BLaER1 treated with 17β-estradiol and CSF1 and Interleukin-3, amounts not matched to agents 10 nM and 100 nM (cell line): ENCODE data around the gene TAGLN2.
A peak's percentile ranks its signal among the peaks of the same experiment; 100 is the strongest.

Experiments used
- H3K27ac ChIP-seq, 11 experiments: shearing (Covaris generic); formaldehyde crosslinking; 2 replicates each; pipeline ENCODE4 v1.8.1; 2022
- H3K27me3 ChIP-seq, 11 experiments: shearing (Covaris generic); formaldehyde crosslinking; 2 replicates each; pipeline ENCODE4 v1.8.1; 2022
- H3K36me3 ChIP-seq, 11 experiments: shearing (Covaris generic); formaldehyde crosslinking; 2 replicates each; pipeline ENCODE4 v1.8.1; 2022
- H3K4me1 ChIP-seq, 10 experiments: shearing (Covaris generic); formaldehyde crosslinking; 2 replicates each; pipeline ENCODE4 v1.8.1; 2022
- H3K4me2 ChIP-seq, 11 experiments: shearing (Covaris generic); formaldehyde crosslinking; 2 replicates each; pipeline ENCODE4 v1.8.1; 2022
- H3K4me3 ChIP-seq, 10 experiments: shearing (Covaris generic); formaldehyde crosslinking; 2 replicates each; pipeline ENCODE4 v1.8.1; 2022
- H3K9ac ChIP-seq, 11 experiments: shearing (Covaris generic); formaldehyde crosslinking; 2 replicates each; pipeline ENCODE4 v1.8.1; 2022
- H3K9me3 ChIP-seq, 11 experiments: shearing (Covaris generic); formaldehyde crosslinking; replicated peaks in 1 of 11; 2 replicates each; pipeline ENCODE4 v1.8.1; 2022
- H4K20me1 ChIP-seq, 11 experiments: shearing (Covaris generic); formaldehyde crosslinking; 2 replicates each; pipeline ENCODE4 v1.8.1; 2022
- Cebpa-rat ChIP-seq, 11 experiments: shearing (Covaris generic); IDR thresholded peaks; 2 replicates each; pipeline ENCODE4 v1.8.1; 2022

Gene TAGLN2

DNA sequence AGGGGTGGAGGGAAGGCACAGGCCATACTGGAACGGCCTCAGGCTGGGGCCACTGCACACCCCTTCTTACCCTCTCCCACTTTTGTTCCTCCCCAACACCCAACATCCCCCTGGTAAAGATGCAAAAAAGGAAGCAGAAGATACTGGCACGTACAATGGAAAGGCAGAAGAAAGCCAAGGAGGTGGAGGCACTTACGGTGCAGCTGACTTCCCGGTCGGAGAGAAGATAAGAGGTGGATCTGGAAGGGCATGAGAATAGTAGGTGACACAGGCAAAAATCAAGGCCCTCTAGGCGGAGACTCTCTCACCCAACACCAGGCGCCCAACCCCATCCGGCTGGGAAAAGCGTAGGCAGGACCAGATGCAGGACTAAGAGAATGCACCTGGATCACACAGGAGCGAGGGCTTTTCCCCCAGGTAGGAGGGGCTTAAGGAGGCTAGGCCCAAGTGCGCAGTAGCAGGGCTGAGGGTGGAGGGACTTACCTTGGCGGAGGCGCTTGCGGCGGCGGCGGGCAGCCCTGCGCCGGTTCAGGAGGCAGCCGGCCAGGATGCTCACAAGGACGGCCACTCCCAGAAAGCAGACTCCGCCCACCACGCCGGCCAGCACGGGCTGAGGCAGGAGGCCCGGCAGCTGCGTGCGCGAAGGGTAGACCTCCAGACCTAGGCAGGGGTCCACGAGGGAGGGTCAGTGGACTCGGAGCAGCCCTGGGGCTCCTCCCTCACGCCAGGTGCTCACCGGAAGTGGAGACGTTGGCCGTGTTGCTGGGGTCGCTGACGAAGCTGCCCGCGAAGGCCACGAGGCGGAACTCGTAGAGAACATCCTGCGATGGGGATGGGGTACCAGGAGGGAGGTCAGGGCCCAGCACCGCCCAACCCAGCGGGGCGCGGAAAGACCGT, 4.1 kb upstream of the TAGLN2 start:
- H3K9ac ChIP-seq, result no peak overlapping the region
- no peaks in the 10 kb centered on the region for H3K9me3 ChIP-seq
- no peak overlapping the region for H3K4me3 ChIP-seq
- H3K4me1 ChIP-seq, result peaks cover 8 to 32% (median 30%) of the 10 kb centered on the region in 10 experiments
- no peak for TF ChIP-seq Cebpa-rat (IDR thresholded peaks at IDR 0.05)
- H3K36me3 ChIP-seq, result peaks cover 0 to 36% (median 0%) of the 10 kb centered on the region in 11 experiments; a peak in 7 of 22 replicates
- no peaks in the 10 kb centered on the region for H3K27me3 ChIP-seq
- no peak overlapping the region for H3K4me2 ChIP-seq
- no peak overlapping the region for H3K27ac ChIP-seq
- H4K20me1 ChIP-seq, result peaks cover 0 to 18% (median 4%) of the 10 kb centered on the region in 11 experiments; a peak in 10 of 22 replicates

DNA sequence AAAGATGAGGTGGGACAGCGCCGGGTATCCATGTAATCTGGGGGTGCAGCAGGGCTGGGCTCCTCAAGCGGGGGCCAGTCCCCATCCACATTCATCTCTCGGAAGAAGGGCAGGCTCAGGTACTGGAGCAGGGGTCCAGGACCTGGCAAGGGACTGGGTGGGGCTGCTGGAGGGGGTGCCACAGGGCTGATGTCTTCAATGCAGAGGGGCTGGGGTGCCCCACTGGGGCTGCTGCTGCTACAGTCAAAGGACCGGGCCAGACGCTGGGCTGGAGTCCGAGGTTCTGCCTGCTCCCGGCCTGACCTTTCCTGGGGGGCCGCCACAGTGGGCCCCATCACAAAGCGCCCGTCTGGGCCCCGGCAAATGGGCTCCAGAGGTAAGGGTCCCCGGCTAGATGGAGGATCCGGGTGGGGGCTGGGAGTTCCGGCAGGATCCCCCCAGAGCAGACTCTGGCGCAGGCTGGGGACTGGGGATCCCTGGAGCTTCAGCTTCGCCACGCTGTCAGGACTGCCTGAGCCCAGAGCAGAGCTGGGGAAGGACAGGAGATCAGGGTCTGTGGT, 3.3 kb upstream of the TAGLN2 start:
- H3K27ac ChIP-seq, result no peak overlapping the region
- no peak for TF ChIP-seq Cebpa-rat (IDR thresholded peaks at IDR 0.05)
- 0 out of 22 replicates have a peak overlapping the region, but pooled peaks of 1 of the 11 experiments have one; percentile 3 for H3K9ac ChIP-seq
- H3K36me3 ChIP-seq, result peaks cover 0 to 36% (median 0%) of the 10 kb centered on the region in 11 experiments; a peak in 7 of 22 replicates
- H4K20me1 ChIP-seq, result peaks cover 0 to 20% (median 10%) of the 10 kb centered on the region in 11 experiments; a peak in 16 of 22 replicates
- H3K4me3 ChIP-seq, result no peak overlapping the region
- no peaks in the 10 kb centered on the region for H3K9me3 ChIP-seq
- peaks cover 8 to 29% (median 24%) of the 10 kb centered on the region in 10 experiments for H3K4me1 ChIP-seq
- H3K27me3 ChIP-seq, result no peaks in the 10 kb centered on the region
- no peak overlapping the region for H3K4me2 ChIP-seq

DNA sequence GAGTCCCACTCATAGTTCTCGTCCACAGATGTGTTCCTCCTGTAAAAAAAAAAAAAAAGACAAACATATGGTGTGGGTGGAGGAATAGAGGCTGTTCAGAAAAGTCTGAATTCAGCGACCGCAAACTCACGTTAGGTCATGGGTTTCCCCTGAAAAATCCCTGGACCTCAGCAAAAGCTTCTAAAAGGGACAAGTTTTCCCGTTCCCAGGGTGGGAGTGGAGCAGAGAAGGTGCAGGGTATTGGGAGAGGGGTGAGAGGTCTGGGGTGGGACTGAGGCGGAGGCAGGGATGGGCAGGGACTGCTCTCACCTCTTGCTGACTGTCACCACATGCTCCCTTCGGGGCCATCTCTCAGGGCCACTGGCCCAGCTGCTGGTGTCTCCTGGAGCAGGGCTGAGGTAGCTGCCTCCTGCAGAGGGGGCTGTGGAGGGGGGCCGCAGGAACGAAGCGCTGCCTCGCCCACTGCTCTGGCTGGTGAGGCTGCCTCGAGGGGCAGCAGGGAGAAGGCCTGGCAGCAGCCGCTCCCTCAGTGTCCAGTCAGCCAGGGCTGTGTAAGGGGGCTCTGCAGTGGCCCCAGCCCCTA, 2.6 kb upstream of the TAGLN2 start:
- H4K20me1 ChIP-seq, result peaks cover 2 to 22% (median 16%) of the 10 kb centered on the region in 11 experiments; a peak in 19 of 22 replicates
- no peak overlapping the region for H3K4me2 ChIP-seq
- TF ChIP-seq Cebpa-rat (IDR thresholded peaks at IDR 0.05), result no peak
- H3K9ac ChIP-seq, result peak overlapping the region in 1 of 11 experiments; percentile 3; a peak in 1 of 22 replicates
- H3K36me3 ChIP-seq, result peaks cover 0 to 36% (median 1%) of the 10 kb centered on the region in 11 experiments; a peak in 7 of 22 replicates
- peaks cover 13 to 30% (median 25%) of the 10 kb centered on the region in 10 experiments for H3K4me1 ChIP-seq
- no peaks in the 10 kb centered on the region for H3K9me3 ChIP-seq
- no peaks in the 10 kb centered on the region for H3K27me3 ChIP-seq
- no peak overlapping the region for H3K27ac ChIP-seq
- no peak overlapping the region for H3K4me3 ChIP-seq

DNA sequence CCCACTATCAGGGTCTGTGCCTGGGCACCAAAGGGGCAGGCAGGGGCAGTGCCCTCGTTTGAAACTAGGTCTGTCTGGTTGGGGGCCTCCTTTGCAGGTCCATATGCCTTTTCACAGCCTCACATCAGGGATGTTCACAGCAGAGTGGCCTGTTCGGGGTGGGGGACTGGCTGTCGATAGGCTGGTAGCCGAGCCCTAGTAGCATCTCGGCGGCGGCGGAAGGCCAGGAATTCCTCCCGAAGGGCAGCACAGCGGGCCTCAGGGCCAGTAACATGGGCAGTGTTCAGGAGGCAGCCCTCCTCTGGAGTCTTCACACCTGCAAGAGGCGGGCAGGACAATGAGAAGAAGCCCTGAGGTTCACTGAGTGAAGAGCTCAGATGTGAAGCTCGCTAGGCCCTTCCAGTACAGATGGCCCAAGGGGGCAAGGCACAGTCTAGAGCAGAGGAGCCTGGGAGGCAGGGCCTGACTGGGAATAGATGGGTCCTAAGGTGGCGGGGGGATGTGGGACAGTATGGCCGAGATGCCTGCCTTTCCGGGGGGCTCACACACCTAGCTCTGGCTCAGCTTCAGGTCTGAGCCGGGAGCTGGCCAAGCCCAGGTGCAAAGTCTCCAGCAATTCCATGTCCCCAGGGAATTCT, 2.0 kb upstream of the TAGLN2 start:
- Histone ChIP-seq H3K4me1 (peaks cover 20 to 31% (median 25%) of the 10 kb centered on the region in 10 experiments), H3K27me3 (no peaks in the 10 kb centered on the region), H3K9me3 (no peaks in the 10 kb centered on the region), H3K9ac (no peak overlapping the region; a peak in 1 of 22 replicates), H4K20me1 (peaks cover 8 to 28% (median 22%) of the 10 kb centered on the region in 11 experiments; a peak in 20 of 22 replicates), H3K36me3 (peaks cover 0 to 36% (median 7%) of the 10 kb centered on the region in 11 experiments; a peak in 10 of 22 replicates), H3K27ac (no peak overlapping the region), H3K4me2 (no peak overlapping the region), H3K4me3 (no peak overlapping the region)
- TF ChIP-seq Cebpa-rat (IDR thresholded peaks at IDR 0.05), result no peak

DNA sequence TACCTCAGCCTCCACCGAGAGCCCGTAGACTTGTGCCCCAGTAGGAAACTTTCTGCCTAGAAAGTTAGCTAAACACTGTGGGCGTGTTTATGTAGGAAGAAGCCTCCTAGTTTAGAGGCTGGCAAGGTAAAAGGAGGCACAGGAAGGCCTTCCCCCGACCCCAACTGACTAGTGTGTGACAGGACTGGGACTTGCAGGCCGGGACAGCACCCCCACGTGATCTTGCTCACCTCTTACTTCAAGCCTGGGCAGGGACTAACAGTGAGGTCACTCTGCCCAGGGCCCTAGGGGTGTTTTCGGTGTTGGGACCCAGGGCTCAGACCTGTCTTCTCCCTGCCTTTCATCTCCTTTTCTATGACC, 392 bp upstream of the TAGLN2 start:
- peak overlapping the region; percentile 90 to 99 (median 97); a peak in 21 of 22 replicates for H3K27ac ChIP-seq
- H3K9ac ChIP-seq, result peak overlapping the region; percentile 89 to 99 (median 97)
- peaks cover 36 to 45% (median 41%) of the 10 kb centered on the region in 10 experiments for H3K4me1 ChIP-seq
- H3K9me3 ChIP-seq, result no peaks in the 10 kb centered on the region
- TF ChIP-seq Cebpa-rat (IDR thresholded peaks at IDR 0.05), result no peak
- no peaks in the 10 kb centered on the region for H3K27me3 ChIP-seq
- peaks cover 5 to 42% (median 22%) of the 10 kb centered on the region in 11 experiments for H3K36me3 ChIP-seq
- peaks cover 25 to 45% (median 38%) of the 10 kb centered on the region in 11 experiments; a peak in 21 of 22 replicates for H4K20me1 ChIP-seq
- H3K4me2 ChIP-seq, result peak overlapping the region; percentile 83 to 99 (median 97)
- peak overlapping the region; percentile 83 to 100 (median 94) for H3K4me3 ChIP-seq

DNA sequence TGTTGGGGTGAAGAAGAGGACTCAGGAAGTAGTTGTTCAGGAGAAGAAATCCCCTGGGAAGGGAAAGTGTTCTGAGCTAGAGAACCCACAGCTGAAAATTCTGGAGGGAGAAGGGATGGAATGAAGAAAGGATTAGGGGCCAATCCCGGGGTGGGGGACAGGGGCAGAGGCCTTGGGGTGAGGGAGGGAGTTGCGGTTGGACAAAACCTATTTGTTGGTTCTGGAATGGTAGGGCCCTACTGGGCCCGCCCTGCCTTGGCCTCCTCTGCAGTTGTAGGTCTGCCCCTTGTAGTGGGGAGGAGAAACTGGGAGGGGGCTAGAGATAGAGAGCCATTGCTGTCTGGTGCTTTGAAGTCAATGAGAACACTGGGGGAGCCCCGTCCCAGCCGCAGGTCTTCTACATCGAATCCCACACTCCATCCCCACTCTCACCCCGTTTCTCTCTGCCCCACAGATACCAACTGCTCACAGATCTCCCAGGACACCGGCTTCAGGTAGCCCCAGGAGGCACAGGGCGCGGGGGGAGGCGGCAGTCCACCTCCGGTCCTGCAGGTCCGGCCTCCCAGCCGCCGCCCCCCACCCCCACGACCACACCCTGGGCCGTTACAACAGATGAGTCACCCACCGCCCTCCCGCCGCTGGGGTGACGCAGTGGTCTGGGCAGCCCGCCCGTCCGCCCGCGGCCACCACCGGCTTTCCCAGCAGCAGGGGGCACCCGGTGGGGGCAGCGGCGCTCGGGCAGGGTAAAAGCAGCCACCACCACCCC, 1.1 kb downstream of the TAGLN2 start:
- H3K9ac ChIP-seq, result peak overlapping the region; percentile 89 to 99 (median 97)
- peaks cover 20 to 48% (median 37%) of the 10 kb centered on the region in 11 experiments for H3K36me3 ChIP-seq
- peaks cover 51 to 60% (median 56%) of the 10 kb centered on the region in 10 experiments for H3K4me1 ChIP-seq

DNA sequence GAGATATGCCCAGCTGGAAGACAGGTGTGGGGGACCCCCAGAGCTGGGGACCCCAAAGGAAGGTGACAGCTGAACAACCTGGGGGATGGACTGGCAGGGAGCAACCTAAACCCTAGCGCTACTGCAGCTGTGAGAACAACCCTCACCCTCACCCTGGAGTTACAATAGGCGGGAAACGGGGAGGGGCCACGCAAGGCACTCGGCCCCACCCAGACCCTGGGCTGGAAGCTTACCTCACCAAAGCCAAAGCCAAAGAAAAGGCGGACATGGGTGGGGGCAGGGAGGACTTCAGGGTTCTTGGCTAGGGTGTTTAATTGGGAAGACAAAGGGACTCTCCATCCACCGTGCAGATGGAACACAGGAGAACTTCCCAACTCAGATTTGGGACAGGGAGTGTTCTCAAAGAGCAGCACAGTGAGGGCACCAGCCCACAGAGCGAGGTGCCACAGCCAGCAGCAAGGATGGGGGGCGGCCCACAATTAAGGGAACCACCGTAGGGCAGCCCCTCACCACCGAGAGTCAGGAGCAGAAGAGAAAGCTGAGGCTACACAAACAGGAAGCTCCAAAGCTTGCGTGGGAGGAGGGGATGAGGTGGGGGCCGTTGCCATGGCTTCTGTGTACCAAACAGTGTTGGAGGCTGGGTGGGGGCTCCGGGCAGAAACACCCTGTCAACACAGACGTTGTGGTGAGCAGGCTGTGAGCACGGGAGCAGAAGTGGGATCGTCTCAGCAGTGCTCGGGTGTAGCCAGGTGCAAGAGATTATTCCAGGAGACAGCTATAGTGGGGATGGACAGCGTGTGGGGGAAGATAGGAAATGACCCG, 1.9 kb downstream of the TAGLN2 start:
- Histone ChIP-seq H3K9ac (peak overlapping the region; percentile 89 to 99 (median 97)), H3K4me2 (peak overlapping the region; percentile 83 to 99 (median 97)), H3K27me3 (no peaks in the 10 kb centered on the region), H4K20me1 (peaks cover 47 to 67% (median 61%) of the 10 kb centered on the region in 11 experiments), H3K36me3 (peaks cover 23 to 48% (median 40%) of the 10 kb centered on the region in 11 experiments), H3K27ac (peak overlapping the region; percentile 90 to 99 (median 97)), H3K9me3 (no peaks in the 10 kb centered on the region), H3K4me3 (peak overlapping the region; percentile 83 to 100 (median 94)), H3K4me1 (peaks cover 59 to 68% (median 64%) of the 10 kb centered on the region in 10 experiments)
- TF ChIP-seq Cebpa-rat (IDR thresholded peaks at IDR 0.05), result no peak

More for the DNA sequence above, 1.1 kb downstream of the TAGLN2 start:
- Histone ChIP-seq H3K4me2 (peak overlapping the region; percentile 83 to 99 (median 97)), H3K9me3 (no peaks in the 10 kb centered on the region), H3K27ac (peak overlapping the region; percentile 90 to 99 (median 97)), H4K20me1 (peaks cover 39 to 59% (median 53%) of the 10 kb centered on the region in 11 experiments), H3K4me3 (peak overlapping the region; percentile 83 to 100 (median 94)), H3K27me3 (no peaks in the 10 kb centered on the region)
- no peak for TF ChIP-seq Cebpa-rat (IDR thresholded peaks at IDR 0.05)
